ENCODE measurements around the gene PTPN14.
A peak's percentile ranks its signal among the peaks of the same experiment; 100 is the strongest.

Gene PTPN14

DNA sequence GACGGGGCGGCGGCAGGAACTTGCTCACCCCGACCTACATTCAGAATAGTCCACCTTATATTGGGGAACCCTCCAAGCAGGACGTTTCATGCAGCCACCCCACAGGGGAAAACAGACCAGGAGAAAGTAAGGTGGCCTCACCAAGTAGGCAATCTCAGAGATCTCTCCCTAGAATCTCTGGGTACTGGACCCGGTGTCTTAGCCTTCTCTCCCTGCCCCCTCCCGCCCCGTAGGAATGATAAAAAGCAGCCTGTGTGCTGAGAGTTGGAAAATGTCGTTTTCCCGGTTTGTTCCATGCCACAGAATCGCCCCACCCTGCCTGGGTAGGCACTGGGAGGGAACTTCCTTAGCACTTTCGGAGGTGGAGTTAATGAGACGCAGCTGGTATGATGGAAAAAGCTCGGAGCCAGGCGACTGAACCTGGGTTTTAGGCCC lies 789 bp upstream of the PTPN14 start:
- TF ChIP-seq, protein P1, sequence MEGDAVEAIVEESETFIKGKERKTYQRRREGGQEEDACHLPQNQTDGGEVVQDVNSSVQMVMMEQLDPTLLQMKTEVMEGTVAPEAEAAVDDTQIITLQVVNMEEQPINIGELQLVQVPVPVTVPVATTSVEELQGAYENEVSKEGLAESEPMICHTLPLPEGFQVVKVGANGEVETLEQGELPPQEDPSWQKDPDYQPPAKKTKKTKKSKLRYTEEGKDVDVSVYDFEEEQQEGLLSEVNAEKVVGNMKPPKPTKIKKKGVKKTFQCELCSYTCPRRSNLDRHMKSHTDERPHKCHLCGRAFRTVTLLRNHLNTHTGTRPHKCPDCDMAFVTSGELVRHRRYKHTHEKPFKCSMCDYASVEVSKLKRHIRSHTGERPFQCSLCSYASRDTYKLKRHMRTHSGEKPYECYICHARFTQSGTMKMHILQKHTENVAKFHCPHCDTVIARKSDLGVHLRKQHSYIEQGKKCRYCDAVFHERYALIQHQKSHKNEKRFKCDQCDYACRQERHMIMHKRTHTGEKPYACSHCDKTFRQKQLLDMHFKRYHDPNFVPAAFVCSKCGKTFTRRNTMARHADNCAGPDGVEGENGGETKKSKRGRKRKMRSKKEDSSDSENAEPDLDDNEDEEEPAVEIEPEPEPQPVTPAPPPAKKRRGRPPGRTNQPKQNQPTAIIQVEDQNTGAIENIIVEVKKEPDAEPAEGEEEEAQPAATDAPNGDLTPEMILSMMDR (conservative IDR thresholded peaks at IDR 0.05; ENCODE audit: control insufficient read depth, insufficient read depth, low read depth, low read length) = no peak
- H3K4me3 ChIP-seq (ENCODE audit: control insufficient read depth, low read depth, low read length) = peak overlapping the region; percentile 72
- peak; percentile 66 for DNase-seq (ENCODE audit: low read depth)

DNA sequence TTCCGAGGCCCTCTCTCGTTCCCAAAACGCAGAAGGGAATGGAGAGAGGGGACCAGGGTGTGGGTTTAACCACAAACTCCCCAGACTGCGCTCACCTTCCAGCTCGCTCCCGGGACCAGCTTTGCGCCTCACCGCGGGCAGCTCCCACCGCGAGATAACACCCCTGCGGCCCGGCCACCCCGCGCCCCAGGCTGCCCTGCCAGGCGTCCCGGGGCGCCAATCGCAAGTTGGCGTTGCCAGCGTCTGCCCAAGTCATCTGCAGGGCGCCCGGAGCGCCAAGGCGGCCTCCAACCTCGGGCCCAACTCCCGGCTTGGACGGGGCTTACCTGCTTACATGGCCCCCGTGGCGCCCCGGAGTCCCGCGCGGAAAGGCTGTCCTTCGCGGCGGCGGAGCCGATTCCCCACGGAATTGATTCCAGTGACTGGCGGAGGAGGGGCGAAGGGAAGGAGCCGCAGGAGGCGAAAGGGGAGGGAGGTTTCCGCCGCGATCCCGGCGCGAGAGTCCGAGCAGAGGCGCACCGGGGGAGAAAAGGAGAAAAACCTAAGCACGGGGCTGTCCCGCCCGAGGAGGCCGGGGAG lies 456 bp downstream of the PTPN14 start:
- TF ChIP-seq, protein P1 (conservative IDR thresholded peaks at IDR 0.05; ENCODE audit: control insufficient read depth, insufficient read depth, low read depth, low read length) = no peak

DNA sequence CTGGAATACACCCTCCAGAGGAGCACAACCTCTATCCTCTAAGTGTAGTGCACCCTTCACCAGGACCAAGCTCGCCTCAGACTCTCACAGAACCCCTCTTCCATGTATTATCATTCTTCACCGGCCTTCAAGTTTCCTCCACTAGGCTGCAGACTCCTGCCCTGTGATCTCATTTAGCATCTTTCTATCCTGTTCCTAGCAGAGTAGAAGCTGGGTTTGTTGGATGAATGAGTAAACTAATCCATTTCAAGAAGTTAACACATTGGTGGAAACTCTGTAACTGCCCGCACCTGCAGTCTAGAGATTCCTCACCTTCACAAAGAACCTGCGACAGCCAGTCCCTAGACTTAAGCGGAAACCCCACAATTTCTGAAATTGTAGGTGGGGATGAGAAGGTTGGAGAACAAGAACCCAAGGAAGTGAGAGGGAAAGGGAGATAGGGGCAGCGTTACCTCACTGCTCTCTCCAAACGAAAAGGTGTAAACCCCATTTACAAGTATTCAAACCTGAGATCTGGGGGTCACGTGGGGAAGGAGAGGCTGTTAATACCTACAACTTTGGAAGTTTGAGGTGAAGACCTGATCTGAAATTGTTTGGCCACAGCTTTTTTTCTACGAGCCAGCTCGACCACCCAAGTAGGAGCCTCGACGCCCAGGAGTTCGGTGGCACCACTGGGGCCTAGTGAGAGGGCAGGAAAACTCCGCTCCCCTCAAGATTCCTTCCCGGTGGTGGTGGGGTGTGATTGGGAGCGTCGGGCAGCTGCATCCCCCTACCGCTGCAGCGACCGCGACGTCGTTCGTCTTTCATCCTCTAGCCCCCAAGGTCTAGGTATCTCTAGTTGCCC lies 1.2 kb downstream of the PTPN14 start:
- TF ChIP-seq, protein P1 (conservative IDR thresholded peaks at IDR 0.05; ENCODE audit: control insufficient read depth, insufficient read depth, low read depth, low read length) = peak; percentile 45
- peak overlapping the region; percentile 90 for H3K4me3 ChIP-seq (ENCODE audit: control insufficient read depth, low read depth, low read length)
- DNase-seq (ENCODE audit: low read depth) = peak; percentile 57

More for the DNA sequence above, 456 bp downstream of the PTPN14 start:
- DNase-seq (ENCODE audit: low read depth) = no peak
- peak overlapping the region; percentile 90 for H3K4me3 ChIP-seq (ENCODE audit: control insufficient read depth, low read depth, low read length)

DNA sequence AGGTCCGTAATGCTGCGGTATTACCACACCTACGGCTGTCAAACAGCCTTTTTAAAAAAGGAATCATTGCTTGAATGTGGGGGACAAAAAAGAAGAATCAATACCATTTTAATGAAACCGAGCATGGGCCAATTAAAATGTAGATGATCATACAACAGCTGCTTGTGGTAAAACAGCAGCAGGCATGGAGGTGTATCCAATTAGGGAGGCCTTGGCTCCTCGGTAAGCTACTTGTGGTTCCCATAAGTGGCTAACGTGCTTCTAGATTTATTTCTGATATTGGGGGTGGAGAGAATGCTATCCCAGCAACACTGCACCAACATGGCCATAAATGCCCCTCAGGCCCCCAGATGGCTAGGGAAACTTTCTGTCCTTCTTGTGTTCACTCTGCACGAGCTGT lies 1.8 kb downstream of the PTPN14 start:
- no peak for DNase-seq (ENCODE audit: low read depth)
- TF ChIP-seq, protein P1 (conservative IDR thresholded peaks at IDR 0.05; ENCODE audit: control insufficient read depth, insufficient read depth, low read depth, low read length) = no peak
- H3K4me3 ChIP-seq (ENCODE audit: control insufficient read depth, low read depth, low read length) = peak overlapping the region; percentile 90

DNA sequence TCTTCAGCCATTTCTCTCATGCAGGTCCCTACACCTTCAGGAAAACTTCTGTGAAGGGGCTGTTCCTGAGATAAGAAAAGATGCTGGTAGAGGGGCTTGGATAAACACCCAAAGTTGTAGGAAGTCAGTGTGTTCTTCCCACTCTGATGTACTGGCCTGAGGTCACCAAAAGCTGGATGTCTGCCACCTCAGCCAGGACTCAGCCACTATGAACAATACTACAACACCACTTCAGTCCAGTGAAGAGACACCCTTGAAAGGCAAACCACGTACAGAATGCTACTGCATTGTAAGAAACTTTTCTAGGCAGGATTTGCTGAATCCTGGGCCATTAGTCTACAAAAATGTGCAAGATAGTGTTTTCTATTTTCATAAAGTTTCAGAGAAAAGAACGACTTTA lies 2.4 kb downstream of the PTPN14 start:
- TF ChIP-seq, protein P1 (conservative IDR thresholded peaks at IDR 0.05; ENCODE audit: control insufficient read depth, insufficient read depth, low read depth, low read length) = no peak
- DNase-seq (ENCODE audit: low read depth) = peak; percentile 73
- peak overlapping the region; percentile 90 for H3K4me3 ChIP-seq (ENCODE audit: control insufficient read depth, low read depth, low read length)

DNA sequence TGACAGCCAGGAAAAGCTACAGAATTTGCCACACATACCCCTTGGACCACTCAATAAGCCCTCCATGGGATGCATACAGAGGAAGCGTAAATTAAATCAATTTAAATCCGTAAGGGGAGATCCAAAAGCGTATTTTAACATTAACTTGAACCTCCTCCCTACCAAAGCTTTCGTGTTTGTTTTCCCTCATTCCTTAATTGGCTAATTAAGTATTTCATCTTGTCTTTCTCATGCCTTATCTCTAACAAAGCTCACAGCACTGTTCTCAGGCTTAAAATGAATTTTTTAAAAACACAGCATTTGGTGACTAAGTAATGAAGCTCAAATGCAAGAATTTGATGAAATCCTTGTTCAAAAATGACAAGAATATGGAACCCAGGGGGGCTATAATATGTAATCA lies 3.1 kb downstream of the PTPN14 start:
- DNase-seq (ENCODE audit: low read depth) = no peak
- TF ChIP-seq, protein P1 (conservative IDR thresholded peaks at IDR 0.05; ENCODE audit: control insufficient read depth, insufficient read depth, low read depth, low read length) = no peak
- peak overlapping the region; percentile 90 for H3K4me3 ChIP-seq (ENCODE audit: control insufficient read depth, low read depth, low read length)
